B cell (primary cell): Measurements from ENCODE around the gene LSP1. TPM values are rescaled to one million over a fixed set of nuclear protein-coding genes. Genes with fewer than 3 reads are reported as not detected.

Experiments used
- ATAC-seq: fragments of 200-7000 bp; cut with Tn5 transposase; one replicate; pipeline ENCODE4 v1.10.0; 2021; ENCODE audit warnings: low read depth, mild to moderate bottlenecking, moderate number of reproducible peaks, moderate library complexity
- CTCF ChIA-PET: fragments of 350-600 bp; sonication (Branson Sonifier 250); formaldehyde crosslinking; loops from one replicate; lab custom pipeline; 2021; ENCODE audit warnings: antibody characterized with exemption, inconsistent platforms; lab: Charles Lee
- POLR2A ChIA-PET: fragments of 350-600 bp; sonication (Branson Sonifier 250); formaldehyde crosslinking; loops from one replicate; lab custom pipeline; 2021; ENCODE audit warnings: antibody characterized with exemption; lab: Charles Lee
- DNase-seq: peaks from one replicate; pipeline ENCODE4 v3.0.0; 2013
- H2AFZ ChIP-seq: 2 replicates; pipeline ENCODE4 v1.6.1; 2012; ENCODE audit warnings: mild to moderate bottlenecking, low read depth, low read length; ENCODE audit not compliant: insufficient read depth, poor library complexity, severe bottlenecking
- H3K27ac ChIP-seq, 2 donors: 1 replicate in 1 of 2; 2 replicates in 1 of 2; pipeline ENCODE4 v1.5.1; 2012 to 2013; ENCODE audit warnings: low read length in 2 of 2, mild to moderate bottlenecking in 2 of 2, moderate library complexity in 1 of 2
- H3K27me3 ChIP-seq, 4 experiments: fragments of 200-600 bp in 1 of 4; sonication (generic) in 1 of 4; replicated peaks in 1 of 4; 1 replicate in 2 of 4; 2 replicates in 2 of 4; pipeline versions ENCODE4 v1.6.1 to v1.7.0; 2013 to 2016; ENCODE audit warnings: low read length in 3 of 4, mild to moderate bottlenecking in 2 of 4, mixed read lengths in 1 of 4, moderate library complexity in 1 of 4; ENCODE audit not compliant: insufficient read depth in 4 of 4, control insufficient read depth in 3 of 4; ENCODE audit errors: control extremely low read depth in 1 of 4
- H3K36me3 ChIP-seq, 2 experiments: replicated peaks in 1 of 2; 1 replicate in 1 of 2; 2 replicates in 1 of 2; pipeline versions ENCODE4 v1.6.1 to v1.7.1; 2013; ENCODE audit warnings: low read length in 1 of 2; ENCODE audit not compliant: insufficient read depth in 2 of 2, control insufficient read depth in 1 of 2; ENCODE audit errors: control extremely low read depth in 1 of 2, extremely low read depth in 1 of 2
- H3K4me1 ChIP-seq, 2 donors: fragments of 200-600 bp in 1 of 2; sonication (generic) in 1 of 2; 1 replicate in 1 of 2; 2 replicates in 1 of 2; pipeline versions ENCODE4 v1.5.1 to v1.6.1; 2013 to 2017; ENCODE audit warnings: low read length in 2 of 2; ENCODE audit not compliant: control insufficient read depth in 2 of 2, insufficient read depth in 2 of 2
- H3K4me2 ChIP-seq: replicated peaks from 2 replicates; pipeline ENCODE3; 2012; ENCODE audit warnings: mild to moderate bottlenecking, low read depth, low read length; ENCODE audit not compliant: poor library complexity, severe bottlenecking
- H3K4me3 ChIP-seq, 5 experiments: fragments of 200-600 bp in 1 of 5; sonication (generic) in 1 of 5; 1 replicate in 3 of 5; 2 replicates in 2 of 5; pipeline versions ENCODE4 v1.5.1 to v1.7.0; 2011 to 2016; ENCODE audit warnings: low read length in 4 of 5, mild to moderate bottlenecking in 4 of 5, low read depth in 2 of 5, control low read depth in 1 of 5, moderate library complexity in 1 of 5; ENCODE audit not compliant: insufficient read depth in 1 of 5; ENCODE audit errors: control extremely low read depth in 1 of 5, extremely low read depth in 1 of 5
- H3K79me2 ChIP-seq: fragments of 200-600 bp; sonication (generic); one replicate; pipeline ENCODE4 v1.6.0; 2016; ENCODE audit warnings: low read length; ENCODE audit not compliant: control insufficient read depth, insufficient read depth
- H3K9ac ChIP-seq: fragments of 200-600 bp; sonication (generic); 2 replicates; pipeline ENCODE4 v1.6.1; 2017; ENCODE audit warnings: mild to moderate bottlenecking, low read length, moderate library complexity
- H3K9me3 ChIP-seq, 3 donors: one replicate each; pipeline versions ENCODE4 v1.6.1 to v1.7.1; 2013; ENCODE audit warnings: low read length in 2 of 3; ENCODE audit not compliant: control insufficient read depth in 2 of 3, insufficient read depth in 1 of 3; ENCODE audit errors: control extremely low read depth in 1 of 3
- H4K20me1 ChIP-seq: 2 replicates; pipeline ENCODE4 v1.6.0; 2012; ENCODE audit warnings: mild to moderate bottlenecking, low read length; ENCODE audit not compliant: insufficient read depth, control insufficient read depth, poor library complexity, severe bottlenecking
- H3K27ac Mint-ChIP-seq: one replicate; pipeline ENCODE4 v1.8.0; 2021; ENCODE audit warnings: mixed read lengths
- H3K27me3 Mint-ChIP-seq: one replicate; pipeline ENCODE4 v1.8.0; 2021; ENCODE audit warnings: mixed read lengths
- H3K4me1 Mint-ChIP-seq: one replicate; pipeline ENCODE4 v1.8.0; 2021; ENCODE audit warnings: mixed read lengths
- H3K4me3 Mint-ChIP-seq: one replicate; pipeline ENCODE4 v1.8.0; 2021; ENCODE audit warnings: mixed read lengths
- H3K9me3 Mint-ChIP-seq: one replicate; pipeline ENCODE4 v1.8.0; 2022; ENCODE audit warnings: mixed read lengths; ENCODE audit not compliant: insufficient read depth
- EZH2 ChIP-seq: IDR thresholded peaks from 2 replicates; pipeline ENCODE4 v1.6.1; 2012; ENCODE audit warnings: borderline replicate concordance, low read depth, mild to moderate bottlenecking, moderate library complexity, low read length; ENCODE audit not compliant: insufficient read depth, poor library complexity, severe bottlenecking
- WGBS: methylation state at CpG from one replicate; pipeline ENCODE4 v1.1.5; 2013; ENCODE audit warnings: missing lambda C conversion rate; ENCODE audit not compliant: insufficient coverage; 5-methylcytosine and 5-hydroxymethylcytosine counted together
- intact Hi-C: fragments of 100-400 bp; cut with micrococcal nuclease; formaldehyde crosslinking; loops from one replicate; pipeline ENCODE4 v1.10.0; 2022
- polyA plus RNA-seq: library from polyadenylated mRNA; depleted of rRNA; stranded (reverse); fragments of >200 nt; gene quantifications from 2 replicates; pipeline ENCODE4 v1.2.3, GENCODE V29; 2012
- total RNA-seq, 2 donors: library from RNA; stranded (reverse); fragments of 120-200 nt in 1 of 2; gene quantifications; 1 replicate in 1 of 2; 2 replicates in 1 of 2; pipeline versions ENCODE4 v1.2.3 to v1.2.4, GENCODE V29; 2013 to 2022
- TF ChIP-seq, protein P1 (sequence below): fragments of 200-600 bp; IDR thresholded peaks from one replicate; pipeline ENCODE4 v1.8.0; 2022; ENCODE audit warnings: antibody characterized with exemption, mild to moderate bottlenecking

LSP1 gene
- total and polyA plus RNA-seq, 2 donors (not counting 1 experiment from before 2014, with no cell fraction given), result 249 to 446 TPM

DNA sequence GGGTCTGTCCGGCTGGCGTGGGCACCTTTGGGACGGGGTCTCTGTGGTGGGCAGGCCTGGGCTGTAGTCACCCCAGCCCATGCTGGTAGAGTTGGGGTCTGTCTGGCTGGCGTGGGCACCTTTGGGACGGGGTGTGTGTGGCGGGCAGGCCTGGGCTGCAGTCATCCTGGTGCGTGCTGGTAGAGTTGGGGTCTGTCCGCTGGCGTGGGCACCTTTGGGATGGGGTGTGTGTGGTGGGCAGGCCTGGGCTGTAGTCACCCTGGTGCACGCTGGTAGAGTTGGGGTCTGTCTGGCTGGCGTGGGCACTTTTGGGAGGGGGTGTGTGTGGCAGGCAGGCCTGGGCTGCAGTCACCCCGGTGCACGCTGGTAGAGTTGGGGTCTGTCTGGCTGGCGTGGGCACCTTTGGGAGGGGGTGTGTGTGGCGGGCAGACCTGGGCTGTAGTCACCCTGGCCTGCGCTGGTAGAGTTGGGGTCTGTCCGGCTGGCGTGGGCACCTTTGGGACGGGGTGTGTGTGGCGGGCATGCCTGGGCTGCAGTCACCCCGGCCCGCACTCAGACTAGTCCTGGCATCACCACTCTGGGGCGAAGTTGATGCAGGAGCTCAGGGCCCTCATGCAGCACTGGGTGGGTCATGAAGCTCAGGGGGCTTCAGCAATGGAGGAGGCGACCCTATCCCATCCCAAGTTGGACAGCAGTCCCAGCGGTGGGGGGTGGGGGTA lies 19.5 kb downstream of the LSP1 start:
- H3K36me3 ChIP-seq, result peaks cover 0 to 20% of the 10 kb centered on the region in 2 experiments
- peak overlapping the region in 1 of 2 donors; percentile 62 for H3K27ac ChIP-seq
- H2AFZ ChIP-seq, result no peak overlapping the region
- peaks cover 61% of the 10 kb centered on the region for H3K4me1 Mint-ChIP-seq
- H3K4me2 ChIP-seq, result no peak overlapping the region
- no peak for ATAC-seq
- peaks cover 40 to 84% of the 10 kb centered on the region in 2 donors for H3K4me1 ChIP-seq
- no peaks in the 10 kb centered on the region for H3K9me3 Mint-ChIP-seq
- H3K27me3 Mint-ChIP-seq, result no peaks in the 10 kb centered on the region
- no peak overlapping the region for H3K9ac ChIP-seq
- no peak for DNase-seq
- H3K4me3 Mint-ChIP-seq, result no peak overlapping the region
- WGBS, result 92% methylated on average over 20 of the region's 25 CpGs
- peaks cover 100% of the 10 kb centered on the region for H4K20me1 ChIP-seq
- intact Hi-C loops, result no loop called here
- POLR2A ChIA-PET, result no interaction called here
- no peaks in the 10 kb centered on the region for H3K27me3 ChIP-seq
- CTCF ChIA-PET, result interaction anchor here (1.1 kb wide), 1 partner anchor 10 kb away, joined by 5 read pairs; no protein-coding TSS in a partner anchor
- TF ChIP-seq, protein P1, sequence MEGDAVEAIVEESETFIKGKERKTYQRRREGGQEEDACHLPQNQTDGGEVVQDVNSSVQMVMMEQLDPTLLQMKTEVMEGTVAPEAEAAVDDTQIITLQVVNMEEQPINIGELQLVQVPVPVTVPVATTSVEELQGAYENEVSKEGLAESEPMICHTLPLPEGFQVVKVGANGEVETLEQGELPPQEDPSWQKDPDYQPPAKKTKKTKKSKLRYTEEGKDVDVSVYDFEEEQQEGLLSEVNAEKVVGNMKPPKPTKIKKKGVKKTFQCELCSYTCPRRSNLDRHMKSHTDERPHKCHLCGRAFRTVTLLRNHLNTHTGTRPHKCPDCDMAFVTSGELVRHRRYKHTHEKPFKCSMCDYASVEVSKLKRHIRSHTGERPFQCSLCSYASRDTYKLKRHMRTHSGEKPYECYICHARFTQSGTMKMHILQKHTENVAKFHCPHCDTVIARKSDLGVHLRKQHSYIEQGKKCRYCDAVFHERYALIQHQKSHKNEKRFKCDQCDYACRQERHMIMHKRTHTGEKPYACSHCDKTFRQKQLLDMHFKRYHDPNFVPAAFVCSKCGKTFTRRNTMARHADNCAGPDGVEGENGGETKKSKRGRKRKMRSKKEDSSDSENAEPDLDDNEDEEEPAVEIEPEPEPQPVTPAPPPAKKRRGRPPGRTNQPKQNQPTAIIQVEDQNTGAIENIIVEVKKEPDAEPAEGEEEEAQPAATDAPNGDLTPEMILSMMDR, result no peak
- no peak for TF ChIP-seq EZH2
- H3K9me3 ChIP-seq, result no peaks in the 10 kb centered on the region
- peaks cover 94% of the 10 kb centered on the region for H3K79me2 ChIP-seq
- peak overlapping the region; percentile 26 for H3K27ac Mint-ChIP-seq
- H3K4me3 ChIP-seq, result no peak overlapping the region
